GM23338 (cell line): ENCODE measurements around the gene FGF22. TPM values are rescaled to one million over a fixed set of nuclear protein-coding genes. Genes with fewer than 3 reads are reported as not detected.

Experiments
- ATAC-seq: fragments of 200-7000 bp; cut with Tn5 transposase; 3 replicates; pipeline ENCODE4 v1.9.1; 2020
- DNase-seq: peaks from one replicate; pipeline ENCODE4 v3.0.0-alpha.2; 2015; ENCODE audit warnings: low spot score
- H2AFZ ChIP-seq: fragments of 200-600 bp; sonication (generic); 2 replicates; pipeline ENCODE4 v1.8.0; 2016; ENCODE audit warnings: antibody characterized with exemption, mild to moderate bottlenecking, moderate library complexity
- H3F3A ChIP-seq: fragments of 200-600 bp; sonication (generic); replicated peaks from 2 replicates; pipeline ENCODE4 v1.8.0; 2017; ENCODE audit warnings: antibody characterized with exemption, mixed run types, low read depth
- H3K27ac ChIP-seq: fragments of 200-600 bp; sonication (generic); 2 replicates; pipeline ENCODE4 v1.6.1; 2016; ENCODE audit warnings: low read depth
- H3K27me3 ChIP-seq: fragments of 200-600 bp; sonication (generic); 2 replicates; pipeline ENCODE4 v1.8.0; 2016; ENCODE audit warnings: mild to moderate bottlenecking, mixed run types, moderate library complexity; ENCODE audit not compliant: insufficient read depth
- H3K36me3 ChIP-seq: fragments of 200-600 bp; sonication (generic); 2 replicates; pipeline ENCODE4 v1.8.0; 2016; ENCODE audit warnings: mild to moderate bottlenecking; ENCODE audit not compliant: insufficient read depth
- H3K4me1 ChIP-seq: fragments of 200-600 bp; sonication (generic); 2 replicates; pipeline ENCODE4 v1.8.0; 2016; ENCODE audit warnings: mild to moderate bottlenecking, moderate library complexity; ENCODE audit not compliant: insufficient read depth
- H3K4me2 ChIP-seq: fragments of 200-600 bp; sonication (generic); 2 replicates; pipeline ENCODE4 v1.7.1; 2017; ENCODE audit warnings: mixed run types
- H3K4me3 ChIP-seq: fragments of 200-600 bp; sonication (generic); 2 replicates; pipeline ENCODE4 v1.6.1; 2016; ENCODE audit warnings: mixed run types
- H3K79me2 ChIP-seq: fragments of 200-600 bp; sonication (generic); replicated peaks from 2 replicates; pipeline ENCODE4 v1.8.0; 2017; ENCODE audit warnings: mild to moderate bottlenecking; ENCODE audit not compliant: insufficient read depth
- H3K9me2 ChIP-seq: fragments of 200-600 bp; sonication (generic); 2 replicates; pipeline ENCODE4 v1.8.0; 2017; ENCODE audit not compliant: insufficient read depth
- H4K20me1 ChIP-seq: fragments of 200-600 bp; sonication (generic); replicated peaks from 2 replicates; pipeline ENCODE4 v1.8.0; 2017; ENCODE audit warnings: mild to moderate bottlenecking; ENCODE audit not compliant: insufficient read depth
- H3K27ac Mint-ChIP-seq: 2 replicates; pipeline ENCODE4 v1.8.0; 2020; ENCODE audit warnings: inconsistent platforms, mild to moderate bottlenecking, moderate library complexity, mixed read lengths
- H3K27me3 Mint-ChIP-seq: 3 replicates; pipeline ENCODE4 v1.8.0; 2022; ENCODE audit warnings: low read depth, mild to moderate bottlenecking, moderate library complexity, mixed read lengths, inconsistent platforms; ENCODE audit not compliant: insufficient read depth, poor library complexity
- H3K36me3 Mint-ChIP-seq: 3 replicates; pipeline ENCODE4 v1.8.0; 2021; ENCODE audit warnings: low read depth, mild to moderate bottlenecking, inconsistent platforms, moderate library complexity, mixed read lengths
- H3K4me1 Mint-ChIP-seq: 3 replicates; pipeline ENCODE4 v1.8.0; 2020; ENCODE audit warnings: mild to moderate bottlenecking, inconsistent platforms, mixed read lengths
- H3K4me3 Mint-ChIP-seq: 3 replicates; pipeline ENCODE4 v1.8.0; 2021; ENCODE audit warnings: moderate library complexity, mild to moderate bottlenecking, inconsistent platforms, mixed read lengths
- H3K9me3 Mint-ChIP-seq: 3 replicates; pipeline ENCODE4 v1.8.0; 2020; ENCODE audit warnings: moderate library complexity, mild to moderate bottlenecking, inconsistent platforms, mixed read lengths
- EZH2phosphoT487 ChIP-seq: fragments of 200-600 bp; sonication (generic); IDR thresholded peaks from one replicate; pipeline ENCODE4 v1.8.1; 2018; ENCODE audit warnings: antibody characterized with exemption; ENCODE audit not compliant: unreplicated experiment
- NANOG ChIP-seq: IDR thresholded peaks from 2 replicates; pipeline ENCODE4 v1.6.1; 2016; ENCODE audit warnings: antibody characterized with exemption, borderline replicate concordance
- REST ChIP-seq: IDR thresholded peaks from one replicate; pipeline ENCODE4 v1.6.1; 2018; ENCODE audit warnings: antibody characterized with exemption; ENCODE audit not compliant: unreplicated experiment
- STAT1 ChIP-seq: IDR thresholded peaks from one replicate; pipeline ENCODE4 v1.6.1; 2016; ENCODE audit warnings: antibody characterized with exemption; ENCODE audit not compliant: unreplicated experiment
- ZNF462 ChIP-seq: fragments of 250-450 bp; sonication (Bioruptor Pico); IDR thresholded peaks from 2 replicates; pipeline ENCODE4 v1.5.0; 2020; ENCODE audit warnings: mild to moderate bottlenecking, moderate library complexity
- polyA plus RNA-seq: library from polyadenylated mRNA; unstranded; fragments of >200 nt; fragmentation: Nextera tagmentation; extraction: Ambion mirVana; gene quantifications from 2 replicates; pipeline ENCODE4 v1.2.1, GENCODE V29; 2016
- total RNA-seq: library from RNA; depleted of rRNA; stranded (reverse); fragments of >200 nt; shearing (Covaris generic); gene quantifications from 2 replicates; pipeline ENCODE4 v1.2.3, GENCODE V29; 2014

FGF22 gene
- total and polyA plus RNA-seq, 2 experiments from 2014 or later: 1.0 to 2.8 TPM

- H3K27me3 Mint-ChIP-seq: peaks cover 2% of the 10 kb centered on the region
- H3F3A ChIP-seq: no peaks in the 10 kb centered on the region
- H3K36me3 Mint-ChIP-seq: peaks cover 16% of the 10 kb centered on the region
- H3K27ac Mint-ChIP-seq: no peak overlapping the region
- no peak for DNase-seq
- no peaks in the 10 kb centered on the region for H3K4me1 ChIP-seq
- H3K36me3 ChIP-seq: no peaks in the 10 kb centered on the region
- H3K4me3 Mint-ChIP-seq: no peak overlapping the region
- no peaks in the 10 kb centered on the region for H3K4me1 Mint-ChIP-seq
- no peaks in the 10 kb centered on the region for H3K79me2 ChIP-seq
- no peak overlapping the region for H3K4me2 ChIP-seq
- H3K9me3 Mint-ChIP-seq: peaks cover 42% of the 10 kb centered on the region
- H2AFZ ChIP-seq: no peak overlapping the region
- H3K4me3 ChIP-seq: no peak overlapping the region
- no peaks in the 10 kb centered on the region for H3K9me2 ChIP-seq
- H3K27ac ChIP-seq: no peak overlapping the region
- no peak for TF ChIP-seq EZH2phosphoT487
- no peak for TF ChIP-seq ZNF462 (CRISPR knock-in tag)
- no peak for TF ChIP-seq NANOG
- no peak for TF ChIP-seq REST
- TF ChIP-seq STAT1: no peak
- no peaks in the 10 kb centered on the region for H3K27me3 ChIP-seq
- no peak for ATAC-seq
- H4K20me1 ChIP-seq: no peaks in the 10 kb centered on the region
These were observed 38.4 kb upstream of the FGF22 start for GRCh38 chr19:601310-601709.
